Activated CD4-positive, alpha-beta T cell treated with anti-CD3 and anti-CD28 coated beads, Interleukin-2, Interleukin-4, amounts not matched to agents 100 ng/mL and 50 ng/mL, durations not matched to agents 16 hours and 8 hours (primary cell): ENCODE measurements around the gene DGLUCY.
"Not testable (repeated sequence)": the region's sequence is repeated elsewhere in the genome, so short reads cannot be mapped to it uniquely, and the experiment has no call there.

ENCODE experiments used
- DNase-seq: peaks from one replicate; pipeline ENCODE4 v3.0.0-alpha.2; 2020; ENCODE audit warnings: low spot score

Gene DGLUCY

DNA sequence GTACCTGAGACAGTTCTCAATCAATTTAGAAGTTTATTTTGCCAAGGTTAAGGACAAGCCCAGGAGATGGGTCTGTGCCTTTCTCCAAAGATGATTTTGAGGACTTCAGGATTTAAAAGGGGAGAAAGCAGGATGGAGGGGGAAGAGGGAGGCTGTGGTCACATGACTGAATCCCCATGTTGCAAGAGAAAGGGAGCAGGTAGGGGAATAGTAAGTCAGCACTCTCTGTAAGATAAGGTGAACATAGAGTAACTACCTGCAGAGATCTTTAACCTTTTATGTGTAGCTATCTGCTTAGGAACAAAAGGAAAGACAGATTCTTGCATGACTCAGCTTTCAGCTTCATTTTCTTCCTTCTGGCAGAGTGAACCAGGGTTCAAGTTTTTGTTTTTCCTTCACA is 25.9 kb downstream of the DGLUCY start:
- DNase-seq, result no peak

DNA sequence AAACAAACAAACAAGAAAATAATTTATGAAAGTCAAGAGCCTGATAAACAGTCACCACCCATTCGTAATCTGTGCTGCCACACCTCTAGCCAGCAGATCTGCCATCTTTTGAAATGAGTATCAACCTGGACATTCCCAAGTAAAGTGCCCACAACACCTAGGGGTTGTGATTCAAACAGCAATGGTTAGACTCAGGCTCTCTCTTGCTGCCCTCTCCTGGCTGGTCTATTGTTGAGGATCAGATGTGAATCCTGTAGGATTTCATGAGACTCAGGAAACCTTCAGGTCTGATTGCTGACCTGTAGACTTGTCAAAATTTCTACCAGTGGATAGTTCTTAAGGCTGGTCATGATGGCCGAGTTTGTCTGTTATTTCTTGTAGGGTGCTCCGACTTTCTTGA is 26.8 kb downstream of the DGLUCY start:
- DNase-seq, result no peak

- peak; percentile 34 for DNase-seq
These were observed 28.4 kb downstream of the DGLUCY start for GRCh38 chr14:91142214-91142668.

DNA sequence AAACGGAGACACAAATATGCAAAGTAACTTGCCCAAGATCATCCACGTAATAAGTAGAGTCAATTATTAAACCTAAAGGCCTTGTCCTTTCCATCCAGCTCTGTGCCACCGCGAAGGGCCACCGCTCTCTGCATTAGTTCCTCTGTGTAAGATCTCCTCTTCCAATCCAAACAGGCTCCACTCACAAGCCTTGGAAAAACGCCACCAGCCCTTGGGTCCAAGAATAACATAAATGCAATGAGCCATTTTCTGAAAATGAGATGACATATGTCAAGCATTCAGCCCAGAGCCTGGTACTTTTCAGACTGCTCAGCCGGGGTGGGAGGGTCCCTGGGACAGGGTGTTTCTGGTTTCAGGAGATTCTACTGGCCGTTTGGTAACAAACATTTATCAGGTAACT is 30.0 kb downstream of the DGLUCY start:
- DNase-seq, result no peak

GRCh38 chr14:91144425-91145145 is 30.7 kb downstream of the DGLUCY start:
- DNase-seq, result no peak

- peak; percentile 27 for DNase-seq
These were observed 31.7 kb downstream of the DGLUCY start for GRCh38 chr14:91145391-91146160.

DNA sequence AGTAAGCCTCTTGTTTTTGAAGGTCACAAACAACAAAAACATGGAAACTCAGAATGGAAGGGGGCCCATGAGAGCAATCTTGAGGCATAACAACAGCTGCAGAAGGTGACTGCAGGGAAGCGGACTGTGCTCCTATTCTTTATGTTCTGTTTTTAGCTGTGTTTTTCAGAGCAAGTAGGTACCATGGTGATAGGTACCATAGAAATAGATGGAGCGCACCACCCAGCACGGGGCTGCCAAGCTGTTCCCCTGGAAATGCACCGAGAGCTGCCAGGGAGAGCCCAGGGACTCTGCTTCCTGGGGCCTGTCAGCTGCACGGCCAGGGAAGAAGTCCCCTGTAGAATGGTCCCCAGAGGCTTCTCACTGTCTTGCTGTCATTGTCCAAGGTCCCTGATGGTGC is 32.8 kb downstream of the DGLUCY start:
- no peak for DNase-seq

DNA sequence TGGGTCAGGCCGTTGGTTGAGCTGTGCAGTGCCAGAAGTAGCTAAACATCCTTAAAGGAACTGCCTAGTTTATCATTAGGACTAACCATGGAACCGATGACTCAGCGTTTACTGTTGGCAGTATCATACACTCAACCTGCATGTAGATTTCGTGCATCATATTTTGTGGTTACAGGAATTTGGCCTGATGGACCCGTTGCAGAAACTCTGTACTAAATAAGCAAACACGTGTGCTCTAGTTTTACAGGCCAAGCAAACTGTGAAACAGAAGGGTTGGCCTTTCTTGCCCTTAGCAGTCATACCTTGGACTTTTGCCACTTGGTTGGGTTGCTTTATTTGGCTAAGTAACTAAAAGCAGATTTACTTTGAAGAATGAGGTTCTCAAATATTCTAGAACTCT is 35.6 kb downstream of the DGLUCY start:
- DNase-seq, result no peak

DNA sequence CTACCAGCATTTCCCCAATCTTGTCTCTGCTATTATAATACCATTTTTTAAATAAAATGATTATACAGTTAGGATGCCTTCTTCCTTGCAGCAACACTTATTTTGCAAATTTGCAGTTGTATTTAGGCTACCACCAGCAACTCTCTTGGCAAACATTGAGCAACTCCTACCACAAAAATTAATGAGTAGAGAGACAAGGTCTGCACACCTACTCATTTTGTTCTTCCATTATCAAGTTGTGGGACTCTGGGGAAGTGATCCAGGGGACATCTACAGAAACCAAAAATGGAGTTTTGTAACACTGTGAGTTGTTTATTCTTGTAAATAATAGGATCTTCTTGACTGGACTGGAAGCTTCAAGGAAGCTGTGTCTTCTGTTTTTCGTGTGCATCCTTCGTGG is 38.6 kb downstream of the DGLUCY start:
- no peak for DNase-seq

- no peak for DNase-seq
These were observed 39.5 kb downstream of the DGLUCY start for GRCh38 chr14:91153360-91153759.

DNA sequence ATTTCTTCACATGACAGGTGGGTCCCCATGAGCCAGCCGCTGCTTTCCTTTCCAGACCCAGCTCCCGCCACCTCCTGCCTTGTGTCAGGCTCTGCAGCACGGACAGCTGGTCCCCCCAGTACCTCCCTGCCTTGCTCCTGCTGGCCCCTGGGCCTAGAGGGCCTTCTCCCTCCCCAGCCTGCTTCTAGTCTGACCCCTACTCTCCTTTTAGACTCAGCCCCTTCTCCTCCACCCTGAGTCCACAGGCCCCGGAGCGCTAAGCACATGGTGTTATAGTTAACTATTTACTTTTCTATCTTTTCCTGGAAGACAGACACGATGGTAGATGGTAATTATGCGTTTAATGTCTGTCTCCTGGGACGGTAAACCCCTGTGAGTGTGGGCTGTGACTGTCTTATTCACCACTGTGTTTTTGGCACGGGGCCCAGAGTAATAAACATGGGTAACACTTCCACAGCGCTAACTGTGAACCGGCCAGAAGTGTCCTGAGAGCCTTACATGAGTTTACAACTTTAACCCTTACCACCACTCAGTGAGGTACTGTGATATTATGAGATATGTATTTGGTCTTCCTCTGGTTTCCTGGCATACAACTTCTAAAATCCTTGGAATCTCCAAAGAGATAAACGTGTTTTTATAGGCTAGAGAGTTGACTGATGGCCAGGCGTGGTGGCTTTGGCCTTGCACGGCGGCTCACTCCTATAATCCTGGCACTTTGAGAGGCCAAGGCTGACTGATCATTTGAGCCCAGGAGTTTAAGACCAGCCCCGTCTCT is 41.2 kb downstream of the DGLUCY start:
- no peak for DNase-seq

DNA sequence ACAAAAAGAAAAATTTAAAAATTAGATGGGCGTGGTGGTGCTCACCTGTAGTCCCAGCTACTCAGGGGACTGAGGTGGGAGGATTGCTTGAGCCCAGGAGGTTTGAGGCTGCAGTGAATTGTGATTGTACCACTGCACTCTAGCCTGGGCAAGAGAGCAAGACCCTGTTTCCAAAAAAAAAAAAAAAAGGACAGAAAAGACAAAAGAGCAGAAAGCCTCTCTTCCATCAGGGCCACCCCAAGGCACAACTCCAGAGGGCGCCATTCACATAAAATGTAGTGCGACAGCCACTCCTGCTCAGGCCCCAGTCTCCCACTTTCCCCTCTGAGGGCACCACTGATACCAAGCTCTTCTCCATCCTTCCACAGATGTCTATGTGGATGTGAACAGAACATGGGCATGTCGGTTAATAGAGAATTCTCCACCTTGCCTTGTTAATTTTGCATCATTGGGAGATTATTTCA is 41.8 kb downstream of the DGLUCY start:
- no peak for DNase-seq

GRCh38 chr14:91156142-91156666 is 42.3 kb downstream of the DGLUCY start:
- not testable (repeated sequence) for DNase-seq

- DNase-seq, result not testable (repeated sequence)
These were observed 43.0 kb downstream of the DGLUCY start for GRCh38 chr14:91156877-91157276.

DNA sequence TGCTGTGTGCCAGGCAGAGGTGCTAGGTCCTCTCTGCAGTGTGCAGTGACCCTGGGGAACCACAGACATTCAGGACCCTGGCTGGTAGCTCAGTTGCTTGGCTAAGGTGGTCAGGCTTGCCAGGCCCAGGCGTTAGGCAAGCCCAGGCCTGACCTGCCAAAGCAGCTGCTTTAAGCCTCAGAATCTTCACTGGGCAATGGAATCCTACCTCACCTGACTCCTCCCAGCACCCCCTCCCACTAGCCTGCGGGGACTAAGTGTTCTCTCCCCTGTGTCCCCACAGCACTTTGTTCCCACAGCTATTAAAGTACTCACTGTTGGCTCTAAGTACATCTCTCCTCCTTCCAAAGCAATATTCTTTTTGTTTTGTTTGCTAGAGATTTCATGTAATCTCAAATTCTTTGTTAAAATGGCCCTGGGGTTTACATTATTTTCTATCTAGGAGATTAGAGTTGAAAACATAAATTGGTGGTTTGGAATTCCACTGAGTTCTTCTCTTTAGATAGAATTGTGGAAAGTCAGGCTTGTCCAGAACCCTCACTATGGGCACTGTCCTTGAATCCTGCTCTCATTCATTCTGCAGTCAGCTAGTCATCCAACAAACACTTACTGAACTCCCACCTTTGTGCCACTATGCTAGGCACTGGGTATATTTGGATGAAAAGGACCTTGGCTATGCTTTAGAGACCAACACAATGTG is 44.4 kb downstream of the DGLUCY start:
- DNase-seq, result no peak

- DNase-seq, result no peak
These were observed 45.3 kb downstream of the DGLUCY start for GRCh38 chr14:91159182-91159581.

DNA sequence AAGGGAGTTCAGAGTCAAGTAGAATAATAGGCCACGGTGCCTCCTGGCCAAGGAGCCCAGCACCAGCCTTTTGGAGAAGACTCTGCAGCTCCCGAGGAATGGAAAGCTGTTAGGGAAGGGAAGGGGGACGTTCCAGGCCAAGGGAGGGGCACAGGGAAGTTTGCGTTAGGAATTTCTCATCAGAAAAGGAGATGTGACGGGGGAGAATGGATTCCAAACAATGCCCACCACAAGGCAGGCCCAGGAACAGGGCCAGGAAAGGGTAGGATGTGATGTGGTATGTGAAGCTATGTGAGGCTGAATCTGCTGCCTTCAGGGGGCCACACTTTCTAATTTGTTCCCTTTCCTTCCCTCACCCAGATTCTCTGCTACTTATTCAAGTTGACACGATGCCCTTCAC is 46.0 kb downstream of the DGLUCY start:
- DNase-seq, result no peak

- DNase-seq, result no peak
These were observed 49.4 kb downstream of the DGLUCY start for GRCh38 chr14:91163316-91163715.

- no peak for DNase-seq
These were observed 50.8 kb downstream of the DGLUCY start for GRCh38 chr14:91164676-91165075.

DNA sequence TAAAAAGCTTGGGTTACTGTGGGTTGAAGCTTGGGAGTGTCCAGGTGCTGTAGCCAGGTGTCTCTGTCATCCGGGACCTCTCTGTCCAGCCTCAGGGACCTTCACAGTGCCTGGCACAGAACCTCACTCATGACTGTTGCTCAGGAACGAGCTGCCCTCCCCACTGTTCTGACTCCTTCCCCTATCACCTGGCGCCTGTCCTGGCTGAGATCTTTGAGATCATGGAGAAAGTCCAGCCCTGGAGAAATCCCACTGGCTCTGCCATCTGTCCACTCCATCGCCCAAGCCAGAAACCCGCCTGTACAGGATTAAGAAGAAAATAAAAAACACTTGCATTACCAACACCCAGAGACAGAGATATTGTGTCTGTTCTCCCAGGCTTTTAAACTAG is 53.5 kb downstream of the DGLUCY start:
- DNase-seq, result no peak

DNA sequence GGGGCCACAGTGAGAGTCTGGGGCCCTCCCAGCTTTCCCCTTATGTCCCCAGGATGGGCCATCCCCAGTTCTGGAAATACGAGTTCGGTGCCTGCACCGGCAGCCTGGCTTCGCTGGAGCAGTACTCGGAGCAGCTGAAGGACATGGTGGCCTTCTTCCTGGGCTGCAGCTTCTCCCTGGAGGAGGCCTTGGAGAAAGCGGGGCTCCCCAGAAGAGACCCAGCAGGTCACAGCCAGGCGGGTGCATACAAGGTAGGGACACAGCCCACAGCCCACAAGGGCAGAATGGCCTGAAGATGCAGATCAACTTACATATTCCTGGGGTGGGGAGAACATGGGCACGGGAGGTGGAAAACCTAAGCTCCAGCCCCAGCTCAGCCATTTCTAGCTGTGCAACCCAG is 56.1 kb downstream of the DGLUCY start:
- no peak for DNase-seq
